GM12878 (cell line): ENCODE data around the gene SPDYA. TPM values are rescaled to one million over a fixed set of nuclear protein-coding genes. Genes with fewer than 3 reads are reported as not detected.

Experiments
- ATAC-seq: fragments of 200-7000 bp; cut with Tn5 transposase; 3 replicates; pipeline ENCODE4 v1.9.1; 2020; ENCODE audit warnings: mild to moderate bottlenecking, moderate library complexity
- BruUV-seq: library from RNA; stranded (reverse); fragments of 400-500 nt; replicated peaks from 2 replicates; lab custom pipeline; 2021; lab: Mats Ljungman, UMichigan
- CTCF ChIA-PET: fragments of 300-600 bp; sonication (Branson Sonifier 250); formaldehyde crosslinking; extraction: SDS; loops from one replicate; lab custom pipeline; 2021; ENCODE audit warnings: inconsistent platforms; lab: Yijun Ruan, JAX
- POLR2A ChIA-PET: fragments of 350-600 bp; formaldehyde crosslinking; extraction: SDS; loops from one replicate; lab custom pipeline; 2021; ENCODE audit warnings: inconsistent platforms; lab: Charles Lee
- RAD21 ChIA-PET: fragments of 300-600 bp; sonication (Branson Sonifier 250); formaldehyde crosslinking; loops from one replicate; lab custom pipeline; 2023; ENCODE audit warnings: antibody characterized with exemption; ENCODE audit not compliant: unreplicated experiment; lab: Charles Lee
- SMC1A ChIA-PET: fragments of 300-600 bp; sonication (Branson Sonifier 250); formaldehyde crosslinking; loops from one replicate; lab custom pipeline; 2023; ENCODE audit not compliant: unreplicated experiment, uncharacterized antibody; lab: Charles Lee
- DNase-seq: peaks from one replicate; pipeline ENCODE4 v3.0.0-alpha.2; 2011; ENCODE audit warnings: low read depth, low spot score
- FAIRE-seq: peaks from 3 replicates; lab custom pipeline; 2011; peaks lifted over from hg19 to GRCh38; lab: Jason Lieb, UNC
- H2AFZ ChIP-seq: 2 replicates; pipeline ENCODE4 v1.6.0; 2011; ENCODE audit warnings: low read depth, low read length, control low read depth; ENCODE audit not compliant: control insufficient read depth
- H3K27ac ChIP-seq: 2 replicates; pipeline ENCODE4 v1.5.1; 2011; ENCODE audit warnings: control low read depth; ENCODE audit not compliant: control insufficient read depth, insufficient read depth
- H3K27me3 ChIP-seq, 2 experiments: replicated peaks in 1 of 2; 2 replicates each; pipeline versions ENCODE4 v1.6.0 to v1.6.1; 2011; ENCODE audit warnings: low read length in 1 of 2; ENCODE audit not compliant: control insufficient read depth in 2 of 2, insufficient read depth in 2 of 2
- H3K36me3 ChIP-seq, 2 experiments: 2 replicates each; pipeline ENCODE4 v1.5.1; 2011; ENCODE audit warnings: low read length in 1 of 2; ENCODE audit not compliant: control insufficient read depth in 2 of 2, insufficient read depth in 2 of 2
- H3K4me1 ChIP-seq: 2 replicates; pipeline ENCODE4 v1.6.1; 2011; ENCODE audit warnings: mild to moderate bottlenecking, low read length, moderate library complexity, mixed read lengths; ENCODE audit not compliant: control insufficient read depth, insufficient read depth
- H3K4me2 ChIP-seq: 2 replicates; pipeline ENCODE4 v1.6.0; 2011; ENCODE audit warnings: control low read depth; ENCODE audit not compliant: control insufficient read depth, insufficient read depth
- H3K4me3 ChIP-seq: fragments of 200-600 bp; sonication (generic); 2 replicates; pipeline ENCODE4 v1.5.1; 2016
- H3K79me2 ChIP-seq: 2 replicates; pipeline ENCODE4 v1.6.0; 2011; ENCODE audit warnings: low read length; ENCODE audit not compliant: control insufficient read depth, insufficient read depth
- H3K9ac ChIP-seq: 2 replicates; pipeline ENCODE4 v1.8.0; 2011; ENCODE audit warnings: low read length, control low read depth, mixed read lengths; ENCODE audit not compliant: control insufficient read depth, insufficient read depth
- H3K9me3 ChIP-seq: replicated peaks from 3 replicates; pipeline ENCODE4 v1.5.1; 2011; ENCODE audit warnings: mild to moderate bottlenecking, low read length; ENCODE audit not compliant: control insufficient read depth, insufficient read depth
- H4K20me1 ChIP-seq: 2 replicates; pipeline ENCODE4 v1.6.0; 2011; ENCODE audit not compliant: control insufficient read depth, insufficient read depth
- CHD4 ChIP-seq: fragments of 200-600 bp; sonication (generic); IDR thresholded peaks from 2 replicates; pipeline ENCODE4 v1.6.1; 2016; ENCODE audit warnings: mild to moderate bottlenecking
- E2F4 ChIP-seq: IDR thresholded peaks from 2 replicates; pipeline ENCODE4 v1.6.1; 2012; ENCODE audit warnings: low read depth, low read length, improper control_type of control experiment
- HSF1 ChIP-seq: fragments of 150-350 bp; IDR thresholded peaks from 2 replicates; pipeline ENCODE4 v1.6.1; 2014; ENCODE audit warnings: mild to moderate bottlenecking, low read depth, low read length
- KDM1A ChIP-seq: fragments of 200-600 bp; sonication (generic); IDR thresholded peaks from 2 replicates; pipeline ENCODE4 v1.6.1; 2016; ENCODE audit warnings: borderline replicate concordance
- POLR2AphosphoS5 ChIP-seq: IDR thresholded peaks from 2 replicates; pipeline ENCODE4 v1.6.1; 2011; ENCODE audit warnings: mild to moderate bottlenecking, low read length, inconsistent platforms
- RAD51 ChIP-seq: fragments of 450-650 bp; IDR thresholded peaks from 2 replicates; pipeline ENCODE4 v1.6.1; 2016; ENCODE audit warnings: moderate library complexity, mild to moderate bottlenecking, inconsistent platforms
- SMAD1 ChIP-seq: fragments of 450-650 bp; IDR thresholded peaks from 2 replicates; pipeline ENCODE4 v1.6.1; 2018; ENCODE audit warnings: mild to moderate bottlenecking, low read depth; ENCODE audit not compliant: partially characterized antibody
- ZBED1 ChIP-seq: IDR thresholded peaks from 2 replicates; pipeline ENCODE4 v1.6.1; 2016; ENCODE audit warnings: borderline replicate concordance
- WGBS: methylation state at CpG from one replicate; pipeline ENCODE4 v1.1.6; 2016; ENCODE audit warnings: low lambda C conversion rate; ENCODE audit not compliant: insufficient replicate concordance, insufficient coverage; ENCODE audit errors: missing lambda C conversion rate; 5-methylcytosine and 5-hydroxymethylcytosine counted together
- in situ Hi-C: fragments of 300-500 bp; cut with MboI; formaldehyde crosslinking; loops from 9 replicates; pipeline ENCODE4 v1.14.3; 2018; ENCODE audit warnings: mixed read lengths
- intact Hi-C: fragments of 100-400 bp; cut with micrococcal nuclease; formaldehyde crosslinking; loops from one replicate; pipeline ENCODE4 v1.14.2; 2022; ENCODE audit not compliant: unreplicated experiment
- polyA plus RNA-seq, 11 experiments: library from polyadenylated mRNA; depleted of rRNA in 4 of 11; unstranded in 6 of 11; stranded (reverse) in 5 of 11; fragments of >200 nt; fragmentation: Nextera tagmentation in 4 of 11; fragmentation: Illumina TruSeq in 1 of 11; extraction: Ambion mirVana in 4 of 11; extraction: Trizol in 1 of 11; gene quantifications; 1 replicate in 1 of 11; 2 replicates in 10 of 11; pipeline versions ENCODE4 v1.2.1 to v1.2.3, GENCODE V29; 2011 to 2016; ENCODE audit warnings: inconsistent platforms in 2 of 11, missing spikeins in 2 of 11, low read depth in 1 of 11
- total RNA-seq, 4 experiments: library from RNA; depleted of rRNA in 3 of 4; stranded (reverse); fragments of >200 nt in 3 of 4; fragmentation: Illumina TruSeq in 1 of 4; extraction: Trizol in 1 of 4; gene quantifications; 2 replicates each; pipeline versions ENCODE4 v1.2.1 to v1.2.3, GENCODE V29; 2013 to 2021

SPDYA gene
- total and polyA plus RNA-seq, 10 of the 15 experiments (the other 5 are each of a cell fraction or from before 2014, with no cell fraction given): 0.12 to 2.4 (median 0.50) TPM

- TF ChIP-seq POLR2AphosphoS5 (no peak), E2F4 (0 out of 2 replicates have a peak, but pooled peaks have one; percentile 27)
Measured at GRCh38 chr2:28810384-28811285, at the start of gene SPDYA (continued).

- in situ Hi-C loops: no loop called here
- TF ChIP-seq HSF1: no peak
- no peak for TF ChIP-seq SMAD1
- no peak for TF ChIP-seq CHD4
- TF ChIP-seq KDM1A: no peak
- TF ChIP-seq RAD51: no peak
- TF ChIP-seq ZBED1: no peak
- TF ChIP-seq, all 136 proteins: peak for 0
- Histone ChIP-seq H3K4me2 (no peak overlapping the region), H3K27ac (no peak overlapping the region), H3K36me3 (peaks cover 0 to 9% of the 10 kb centered on the region in 2 experiments; a peak in 2 of 4 replicates), H3K79me2 (peaks cover 95% of the 10 kb centered on the region), H3K27me3 (no peaks in the 10 kb centered on the region), H2AFZ (no peak overlapping the region), H4K20me1 (peaks cover 4% of the 10 kb centered on the region; the same call in 1 of the 2 replicates), H3K9me3 (no peaks in the 10 kb centered on the region), H3K9ac (no peak overlapping the region), H3K4me1 (no peaks in the 10 kb centered on the region), H3K4me3 (no peak overlapping the region)
- ChIA-PET POLR2A (interaction anchor here (0.6 to 1.2 kb wide), 3 partner anchors 9 to 165 kb away, joined by 3 to 7 read pairs (median 4); no protein-coding TSS in a partner anchor), CTCF (interaction anchor here (0.9 to 2.0 kb wide), 2 partner anchors 7 to 167 kb away, joined by 3 to 7 read pairs; no protein-coding TSS in a partner anchor), RAD21 (interaction anchor here (1.0 kb wide), 1 partner anchor 166 kb away, joined by 4 read pairs; no protein-coding TSS in a partner anchor), SMC1A (interaction anchor here (0.6 to 3.9 kb wide), 5 partner anchors 8 to 167 kb away, joined by 3 to 18 read pairs (median 4); no protein-coding TSS in a partner anchor)
- intact Hi-C loops: no loop called here
- WGBS: 55% methylated on average over 3 of the region's 3 CpGs
- ATAC-seq: peak; percentile 40
- DNase-seq: no peak
- no peak for FAIRE-seq
- no TSS peak for BruUV-seq
Measured at GRCh38 chr2:28761420-28761819, 49.2 kb upstream of the SPDYA start.
